SK-N-MC (cell line): ENCODE results near the gene ALOX12B.

Experiments
- FOXP2 ChIP-seq: optimal IDR thresholded peaks from 2 replicates; pipeline ENCODE3; 2011; ENCODE audit warnings: mild to moderate bottlenecking, moderate library complexity; ENCODE audit not compliant: insufficient read depth; ENCODE audit errors: extremely low read length, control extremely low read depth
- POLR2AphosphoS5 ChIP-seq: IDR thresholded peaks from 2 replicates; pipeline ENCODE4 v1.6.1; 2012; ENCODE audit warnings: mild to moderate bottlenecking, low read depth, low read length, borderline replicate concordance

DNA sequence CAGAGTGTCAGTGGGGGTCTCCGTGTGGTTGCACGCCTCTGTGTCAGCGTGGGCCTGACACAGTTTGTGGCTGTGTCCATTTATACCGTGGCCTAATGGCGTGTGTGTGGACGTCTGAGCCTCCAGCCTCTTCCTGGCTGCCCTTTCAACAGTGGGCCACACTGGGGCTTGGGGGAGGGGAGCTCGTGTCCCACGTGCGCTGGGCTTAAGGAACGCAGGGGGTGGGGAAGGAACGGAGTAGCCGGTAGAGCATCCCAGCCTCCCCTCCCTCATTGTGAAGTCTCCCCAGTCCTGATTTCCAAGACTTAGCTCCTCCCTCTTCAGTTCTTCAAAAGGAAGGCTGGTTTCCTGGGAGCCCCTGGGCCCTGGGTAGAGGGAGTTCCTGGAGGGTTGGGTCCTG is 45.9 kb upstream of the ALOX12B start:
- no peak for TF ChIP-seq POLR2AphosphoS5
- TF ChIP-seq FOXP2 = no peak
